SHP77 (cell line): ENCODE measurements around the gene DNM2.
"Not testable (repeated sequence)": the region's sequence is repeated elsewhere in the genome, so short reads cannot be mapped to it uniquely, and the experiment has no call there.

Experiments
- DNase-seq, 2 experiments: peaks; one replicate each; lab custom pipeline; 2025; lab: John Stamatoyannopoulos, UW

The DNM2 gene

DNA sequence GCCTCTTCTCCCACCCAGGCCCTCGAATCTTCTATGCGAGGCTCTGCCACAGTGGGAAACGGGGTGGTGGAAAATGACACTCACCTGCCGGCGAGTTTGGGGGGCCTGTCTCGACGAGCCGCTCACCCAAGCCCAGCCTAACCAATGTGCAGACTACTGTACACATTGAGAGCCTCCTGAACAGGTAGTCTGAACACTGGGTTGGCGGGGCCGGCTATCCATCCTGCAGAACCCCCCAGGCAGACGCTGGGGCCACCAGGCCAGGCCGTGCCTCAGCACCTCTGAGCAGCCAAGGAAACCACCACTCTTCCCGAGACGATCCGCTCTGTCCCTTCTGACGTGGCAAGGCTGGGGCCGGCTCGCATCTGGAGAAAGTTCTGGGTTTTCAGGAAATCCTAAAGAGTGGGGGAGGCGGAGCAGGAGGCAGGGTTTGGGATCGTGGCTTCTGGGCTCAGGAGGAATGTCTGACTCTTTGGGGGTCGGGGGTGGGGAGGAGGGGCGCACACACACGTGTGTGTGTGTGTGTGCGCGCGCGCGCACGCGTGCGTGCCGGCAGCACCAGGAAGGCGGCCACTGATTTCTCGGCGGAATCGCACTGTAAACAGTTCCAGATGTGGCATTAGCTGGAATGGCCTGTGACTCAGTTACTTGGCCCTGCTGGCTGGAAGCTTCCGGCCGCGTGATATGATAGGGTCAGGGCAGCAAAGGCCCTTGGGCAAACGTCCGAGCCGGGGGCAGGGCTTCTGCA lies 99.6 kb downstream of the DNM2 start:
- DNase-seq, result no peak

DNA sequence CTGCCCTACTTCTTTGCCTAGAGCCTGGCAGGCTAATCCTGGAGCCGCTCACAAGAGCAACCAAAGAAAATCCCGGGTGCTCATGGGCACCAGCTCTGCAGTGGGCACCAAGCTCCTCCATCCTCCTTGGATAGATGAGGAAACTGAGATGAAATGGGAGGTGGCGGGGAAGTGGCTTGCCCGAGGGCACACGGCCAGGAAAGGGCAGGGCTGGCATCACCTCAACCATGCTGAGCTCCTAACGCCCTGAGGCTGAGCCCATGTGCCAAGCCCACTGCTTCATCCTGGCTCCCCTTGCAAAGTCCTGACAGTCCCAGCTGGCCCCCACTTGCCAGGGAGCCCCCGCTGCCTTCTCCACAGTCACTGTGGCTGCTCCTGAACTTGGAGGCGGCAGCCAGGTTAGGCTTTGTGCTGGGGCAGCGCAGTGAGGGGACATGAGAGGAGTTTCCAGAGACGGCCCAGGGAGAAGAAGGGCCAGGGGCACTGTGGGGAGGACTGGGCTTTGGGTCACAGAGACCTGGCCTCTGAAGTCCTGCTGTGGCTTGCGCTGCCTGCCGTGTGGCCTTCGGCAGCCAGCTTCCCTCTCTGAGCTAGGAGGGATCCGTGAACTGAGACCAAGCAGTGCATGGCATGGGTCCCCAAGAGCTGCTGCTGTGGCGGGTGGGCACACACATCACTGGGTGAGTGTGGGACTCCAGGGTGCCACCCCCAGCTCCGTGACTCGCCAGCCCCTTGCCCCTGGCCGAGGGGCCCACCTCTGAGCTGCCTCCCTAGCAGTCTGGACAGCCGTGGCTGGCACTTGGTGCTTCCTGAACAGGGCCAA lies 100.6 kb downstream of the DNM2 start:
- DNase-seq, result no peak

DNA sequence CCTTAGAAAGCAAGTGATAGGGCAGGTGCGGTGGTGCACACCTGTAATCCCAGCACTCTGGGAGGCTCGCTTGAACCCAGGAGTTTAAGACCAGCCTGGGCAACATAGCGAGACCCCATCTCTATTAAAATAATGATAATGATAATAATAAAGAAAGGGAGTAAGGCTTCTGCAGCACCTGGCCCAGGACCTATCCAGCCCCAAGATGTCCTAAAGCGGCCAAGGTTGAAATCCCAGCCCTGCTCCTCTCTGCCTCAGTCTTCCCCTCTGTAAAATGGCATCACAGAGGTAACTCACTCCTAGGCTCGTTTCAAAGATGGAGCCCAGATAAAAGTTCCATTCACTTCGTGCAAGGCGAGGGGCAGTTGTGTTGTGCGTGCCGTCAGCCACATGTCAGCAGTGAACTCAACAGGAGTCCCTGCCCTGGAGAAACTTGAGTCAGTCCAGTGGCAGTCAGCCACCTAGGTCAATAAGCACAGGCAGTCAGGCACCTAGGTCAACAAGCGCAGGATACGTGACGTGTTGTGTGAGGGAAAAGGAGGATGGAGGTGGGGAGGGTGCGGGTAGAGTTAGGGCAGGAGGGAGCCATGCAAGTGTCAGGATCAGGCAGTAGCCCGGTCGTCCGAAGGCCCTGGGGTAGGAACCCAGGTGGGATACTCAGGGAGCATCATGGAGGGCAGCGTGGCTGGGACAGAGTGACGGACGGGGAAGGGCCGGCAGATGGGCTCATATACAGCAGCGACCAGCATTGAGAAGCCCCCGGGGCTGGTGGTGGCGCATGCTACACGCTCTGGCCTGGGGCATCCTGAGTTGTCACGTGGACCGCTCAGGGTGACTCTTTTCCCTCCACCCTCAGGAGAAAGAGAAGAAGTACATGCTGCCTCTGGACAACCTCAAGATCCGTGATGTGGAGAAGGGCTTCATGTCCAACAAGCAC lies 101.5 kb downstream of the DNM2 start:
- no peak for DNase-seq

DNA sequence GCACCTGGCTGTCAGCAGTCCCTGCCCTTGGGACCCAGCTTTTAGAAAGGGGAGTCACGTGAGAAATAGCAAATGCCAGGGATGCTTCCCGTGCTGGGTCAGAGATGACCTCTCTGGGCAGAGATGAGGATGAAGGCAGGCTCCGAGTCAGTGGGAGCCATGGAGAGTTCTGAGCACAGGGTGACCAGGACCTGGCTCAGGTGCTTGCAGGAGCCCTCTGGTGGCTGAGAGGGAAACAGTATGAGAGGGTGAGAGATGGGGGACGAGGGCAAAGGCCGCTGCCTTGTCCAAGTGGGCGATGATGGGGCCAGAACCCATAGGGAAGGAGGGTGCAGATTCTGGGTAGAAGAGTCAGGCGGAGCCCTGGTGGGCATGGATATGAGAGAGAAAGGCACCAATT lies 102.3 kb downstream of the DNM2 start:
- no peak for DNase-seq

DNA sequence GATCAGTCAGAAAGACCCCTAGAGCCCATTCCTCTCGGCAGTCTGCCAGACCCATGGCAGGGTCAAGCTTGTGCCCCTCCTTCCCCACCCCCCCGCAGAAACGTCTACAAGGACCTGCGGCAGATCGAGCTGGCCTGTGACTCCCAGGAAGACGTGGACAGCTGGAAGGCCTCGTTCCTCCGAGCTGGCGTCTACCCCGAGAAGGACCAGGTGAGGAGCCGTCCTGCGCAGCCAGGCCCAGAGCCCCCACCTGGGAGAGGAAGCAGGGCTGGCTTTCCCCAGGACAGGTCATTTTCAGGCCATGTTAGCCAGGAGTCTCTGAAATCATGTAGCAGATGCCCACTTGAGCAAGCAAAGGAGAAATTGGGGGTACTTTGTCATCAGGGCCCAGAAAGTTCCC lies 105.8 kb downstream of the DNM2 start:
- no peak for DNase-seq

DNA sequence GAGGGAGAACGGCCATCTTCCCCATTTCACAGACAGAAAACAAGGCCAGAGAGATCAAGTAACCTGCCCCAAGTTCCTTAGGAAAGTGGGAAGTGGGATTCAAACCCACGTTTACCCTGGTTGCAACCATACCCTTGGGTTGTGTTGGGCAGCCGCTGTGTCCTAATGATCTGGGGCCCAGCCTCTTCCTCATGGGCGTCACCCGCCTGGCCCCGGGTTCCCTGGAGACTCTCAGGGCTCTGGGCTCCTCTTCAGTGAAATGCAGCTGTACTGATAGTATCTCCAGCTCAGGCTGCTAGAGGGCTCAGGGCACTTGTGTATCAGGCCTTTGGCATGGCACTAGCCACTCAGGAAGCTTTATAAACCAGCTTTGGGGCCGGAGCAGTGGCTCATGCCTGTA lies 108.4 kb downstream of the DNM2 start:
- no peak for DNase-seq

DNA sequence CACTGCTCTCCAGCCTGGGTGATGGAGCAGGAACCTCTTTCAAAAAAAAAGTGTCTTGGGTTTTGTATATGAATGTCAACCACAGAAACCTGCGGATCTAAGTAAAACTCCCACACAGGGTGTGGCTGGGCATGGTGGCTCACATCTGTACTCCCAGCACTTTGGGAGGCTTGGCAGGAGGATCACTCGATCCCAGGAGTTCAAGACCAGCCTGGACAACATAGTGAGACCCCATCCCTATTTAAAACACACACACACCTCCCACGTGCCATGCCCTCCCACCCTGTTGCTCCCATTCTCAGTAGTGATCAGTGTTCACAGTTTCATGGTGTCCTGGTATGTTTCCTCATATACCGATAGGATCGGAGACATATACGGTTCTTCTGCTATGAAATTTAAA lies 109.0 kb downstream of the DNM2 start:
- DNase-seq, result no peak

DNA sequence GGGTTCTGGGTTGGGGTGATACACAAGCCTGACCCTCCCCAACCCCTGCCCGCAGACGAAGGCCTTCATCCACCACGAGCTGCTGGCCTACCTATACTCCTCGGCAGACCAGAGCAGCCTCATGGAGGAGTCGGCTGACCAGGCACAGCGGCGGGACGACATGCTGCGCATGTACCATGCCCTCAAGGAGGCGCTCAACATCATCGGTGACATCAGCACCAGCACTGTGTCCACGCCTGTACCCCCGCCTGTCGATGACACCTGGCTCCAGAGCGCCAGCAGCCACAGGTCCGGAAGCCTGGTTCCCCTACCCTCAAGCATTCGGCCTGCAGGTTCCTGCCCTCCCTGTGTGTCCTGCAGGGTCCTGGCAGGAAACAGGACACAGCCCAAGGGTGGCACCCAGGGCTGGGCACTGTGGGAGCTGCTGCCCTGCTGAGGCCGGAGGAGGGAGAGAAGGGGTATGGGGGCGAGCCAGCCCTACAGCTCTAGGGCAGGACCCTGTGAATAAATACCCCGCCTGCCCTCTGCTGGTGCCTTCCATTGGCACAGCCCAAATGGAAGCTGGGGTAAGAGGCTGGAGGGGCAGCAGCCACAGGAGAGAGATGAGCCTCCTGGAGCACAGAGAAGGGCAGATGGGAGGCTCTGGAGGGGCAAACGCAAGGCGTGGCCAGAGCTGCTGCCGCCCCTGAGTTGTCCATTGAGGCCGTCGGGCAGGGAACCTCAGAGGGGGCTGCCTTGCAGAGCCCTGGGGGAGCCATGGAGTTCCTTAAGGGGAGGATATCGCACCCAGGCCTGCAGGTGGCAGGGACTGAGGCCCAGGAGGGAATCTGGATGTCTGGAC lies 111.3 kb downstream of the DNM2 start:
- no peak for DNase-seq

DNA sequence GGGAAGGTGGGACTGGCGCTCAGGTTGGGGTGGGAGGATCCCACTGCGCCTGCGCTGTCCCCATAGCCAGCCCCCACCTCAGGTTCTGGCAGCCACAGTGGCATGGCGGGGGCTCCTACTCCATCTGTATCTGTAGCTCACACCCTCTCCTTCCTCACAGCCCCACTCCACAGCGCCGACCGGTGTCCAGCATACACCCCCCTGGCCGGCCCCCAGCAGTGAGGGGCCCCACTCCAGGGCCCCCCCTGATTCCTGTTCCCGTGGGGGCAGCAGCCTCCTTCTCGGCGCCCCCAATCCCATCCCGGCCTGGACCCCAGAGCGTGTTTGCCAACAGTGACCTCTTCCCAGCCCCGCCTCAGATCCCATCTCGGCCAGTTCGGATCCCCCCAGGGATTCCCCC lies 112.1 kb downstream of the DNM2 start:
- DNase-seq, result no peak

DNA sequence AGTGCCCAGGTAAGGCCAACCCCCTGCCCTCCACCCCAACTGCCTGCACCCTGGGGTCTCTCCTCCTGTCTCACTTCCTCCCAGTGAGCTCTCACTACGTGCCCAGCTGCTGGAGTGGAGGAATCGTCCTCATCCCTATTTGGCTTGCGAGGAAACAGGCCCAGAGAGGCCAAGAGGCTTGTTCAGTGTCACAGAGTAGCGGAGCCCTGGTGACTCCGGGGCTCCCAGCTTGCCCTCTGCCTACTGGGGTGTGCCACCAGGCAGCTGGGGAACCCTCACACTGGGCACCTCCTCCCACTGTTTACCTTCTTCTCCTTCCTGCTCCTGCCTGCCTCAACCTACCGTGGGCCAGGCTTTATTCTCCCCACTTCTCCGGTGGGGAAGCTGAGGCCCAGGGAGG lies 112.5 kb downstream of the DNM2 start:
- DNase-seq, result no peak

DNA sequence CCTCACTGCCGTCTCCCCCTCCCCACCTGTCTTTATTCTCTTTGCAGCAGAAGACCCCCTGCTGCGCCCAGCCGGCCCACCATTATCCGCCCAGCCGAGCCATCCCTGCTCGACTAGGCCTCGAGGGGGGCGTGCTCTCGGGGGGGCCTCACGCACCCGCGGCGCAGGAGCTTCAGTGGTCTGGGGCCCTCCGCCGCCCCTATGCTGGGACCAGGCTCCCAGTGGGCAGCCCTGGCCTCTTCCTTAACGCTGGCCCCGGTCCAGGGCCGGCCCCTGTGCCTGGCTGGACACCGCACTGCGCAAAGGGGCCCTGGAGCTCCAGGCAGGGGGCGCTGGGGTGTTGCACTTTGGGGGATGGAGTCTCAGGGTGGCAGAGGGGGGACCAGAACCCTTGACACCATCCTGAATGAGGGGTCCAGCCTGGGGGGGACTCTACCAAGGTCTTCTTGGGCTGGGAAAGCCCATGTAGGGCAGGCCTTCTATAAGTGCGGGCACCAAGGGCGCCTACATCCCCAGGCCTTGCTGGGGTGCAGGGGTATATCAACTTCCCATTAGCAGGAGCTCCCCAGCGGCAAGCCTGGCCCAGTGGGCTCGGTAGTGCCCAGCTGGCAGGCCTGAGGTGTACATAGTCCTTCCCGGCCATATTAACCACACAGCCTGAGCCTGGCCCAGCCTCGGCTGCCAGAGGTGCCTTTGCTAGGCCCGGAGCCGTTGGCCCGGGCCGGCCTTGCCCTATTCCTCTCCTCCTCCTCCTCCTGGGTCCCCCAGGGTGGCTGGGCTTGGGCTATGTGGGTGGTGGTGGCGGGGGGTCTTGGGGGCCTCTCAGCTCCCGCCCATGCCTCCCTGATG lies 113.3 kb downstream of the DNM2 start:
- no peak for DNase-seq

DNA sequence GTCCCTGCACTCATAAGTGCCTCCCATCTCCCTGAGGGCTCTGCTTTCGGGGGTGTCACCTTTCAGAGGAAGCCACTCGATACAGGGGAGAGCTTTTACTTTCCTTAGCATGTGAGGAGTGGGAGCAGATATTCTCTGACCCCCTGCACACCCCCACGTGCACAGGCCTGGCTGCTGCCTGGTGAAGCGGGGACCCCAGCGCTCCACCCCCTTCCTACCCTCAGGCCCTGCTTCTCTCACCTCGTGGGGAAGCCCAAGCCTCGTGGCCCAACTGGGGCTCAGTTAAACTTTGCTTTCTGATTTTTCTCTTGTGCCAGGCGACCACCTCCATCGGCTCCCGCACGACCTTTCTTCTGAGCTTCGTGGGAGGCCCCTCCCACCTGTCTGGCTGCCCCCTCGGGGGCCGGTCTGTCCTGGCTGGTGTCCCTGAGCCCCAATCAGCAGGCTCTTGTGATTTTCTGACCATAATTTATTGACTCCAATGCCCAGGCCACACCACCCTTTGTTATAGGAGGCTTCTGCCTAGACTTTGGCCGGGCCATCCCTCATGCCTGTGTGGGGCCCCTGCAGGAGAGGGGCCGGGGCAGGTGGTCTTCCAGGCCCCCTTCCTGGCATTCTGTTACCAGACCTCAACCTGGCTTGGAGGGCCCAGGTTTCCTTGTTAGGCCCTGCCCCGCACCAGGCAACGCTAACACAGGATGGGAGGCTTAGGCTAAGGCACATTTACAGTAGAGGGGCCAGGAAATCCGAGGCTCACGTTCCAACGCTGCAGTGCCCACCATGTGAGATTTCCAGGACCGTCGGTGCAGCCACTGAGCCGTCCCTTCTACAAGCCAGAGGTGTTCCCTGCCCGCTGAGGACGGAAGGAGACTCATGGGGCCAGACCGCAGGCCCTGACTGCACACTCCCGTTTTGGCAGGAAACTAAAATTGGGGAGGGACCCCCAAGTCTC lies 114.4 kb downstream of the DNM2 start:
- DNase-seq, result no peak

DNA sequence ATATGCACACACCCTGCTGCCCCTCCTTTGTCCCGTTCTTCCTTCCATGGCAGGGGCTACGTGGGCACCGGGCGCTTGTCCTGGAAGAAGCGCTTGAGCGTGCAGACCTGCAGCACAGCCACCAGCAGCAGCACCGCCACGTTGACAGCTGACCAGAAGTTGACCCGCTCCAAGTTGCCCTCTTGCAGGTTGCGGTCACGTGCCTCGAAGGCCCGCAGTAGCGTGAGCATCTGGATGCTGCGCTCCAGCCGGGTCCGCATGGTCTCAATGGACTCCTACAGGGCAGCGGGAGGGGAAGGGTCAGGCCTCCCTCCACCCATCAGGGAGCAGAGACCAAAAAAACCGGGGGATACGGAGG lies 115.0 kb downstream of the DNM2 start:
- no peak for DNase-seq

DNA sequence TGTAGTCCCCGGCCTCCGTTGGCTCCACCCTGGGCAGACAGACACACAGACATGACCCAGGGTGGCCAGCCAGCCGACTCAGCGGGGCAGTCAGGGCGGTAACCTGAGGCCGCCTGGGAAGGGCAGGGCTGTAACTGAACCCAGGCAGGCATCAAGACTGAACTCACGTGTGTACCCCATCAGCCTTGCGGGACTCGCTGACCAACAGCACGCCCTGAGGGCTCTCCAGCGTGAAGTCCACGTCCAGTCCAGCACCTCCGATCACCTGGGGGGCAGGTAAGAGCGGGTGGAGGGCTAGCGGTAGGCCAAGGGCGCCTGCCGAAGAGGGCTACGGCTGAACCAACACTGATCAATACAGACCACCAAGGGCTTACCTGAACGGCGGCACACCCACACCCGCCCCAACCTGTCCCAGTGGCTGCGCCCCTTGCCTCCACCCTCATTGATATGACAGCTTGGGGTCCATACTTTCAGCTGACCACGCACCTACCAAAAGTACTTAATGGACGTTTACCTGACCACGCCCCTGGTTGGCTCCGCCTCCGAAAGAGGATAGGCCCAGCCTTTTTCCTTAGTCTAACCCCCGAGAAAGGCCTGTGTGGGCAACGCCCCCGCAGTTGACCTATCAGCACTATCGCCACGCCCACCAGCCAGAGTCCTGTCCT lies 117.3 kb downstream of the DNM2 start:
- no peak for DNase-seq

DNA sequence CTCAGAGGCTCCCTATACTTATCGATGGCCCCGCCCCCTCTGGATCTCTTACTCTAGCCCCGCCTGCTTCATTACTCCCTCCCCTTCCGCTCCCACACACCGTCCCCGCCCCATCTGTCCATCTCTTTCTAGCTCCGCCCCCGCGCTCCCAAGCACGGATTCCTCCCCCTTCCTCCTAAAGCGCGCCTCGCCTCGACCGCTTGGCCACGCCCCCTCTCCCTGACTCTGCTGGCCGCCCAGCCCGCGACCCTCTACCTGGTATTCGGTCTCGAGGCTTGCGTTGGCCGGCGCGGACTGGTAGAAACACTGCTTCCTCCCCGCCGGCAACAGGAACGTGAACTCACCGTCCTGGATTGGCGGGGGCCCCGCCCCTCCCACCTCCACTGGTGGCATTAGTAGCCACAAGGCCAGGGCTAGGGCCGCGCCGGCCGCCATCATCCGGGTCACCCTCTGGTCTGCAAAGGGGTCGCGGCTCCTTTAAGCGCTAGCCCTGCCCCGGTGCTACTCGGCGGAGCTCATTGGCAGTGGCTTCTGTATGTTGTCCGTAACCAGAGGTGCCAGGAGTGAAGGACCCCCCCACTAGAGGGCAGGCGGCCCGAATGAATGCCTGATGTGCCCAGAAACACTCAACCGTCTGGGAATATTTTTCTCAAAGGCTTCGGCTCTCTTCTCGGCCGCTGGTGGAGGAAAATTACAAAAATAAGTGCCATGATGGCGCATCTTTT lies 118.0 kb downstream of the DNM2 start, which contains the start of gene TMED1:
Gene TMED1 (minus strand): TSS at position 459 of the 725 bp plus-strand sequence. CDS start 21 bp downstream, at position 438.
- DNase-seq, result peak; percentile 99 to 100

DNA sequence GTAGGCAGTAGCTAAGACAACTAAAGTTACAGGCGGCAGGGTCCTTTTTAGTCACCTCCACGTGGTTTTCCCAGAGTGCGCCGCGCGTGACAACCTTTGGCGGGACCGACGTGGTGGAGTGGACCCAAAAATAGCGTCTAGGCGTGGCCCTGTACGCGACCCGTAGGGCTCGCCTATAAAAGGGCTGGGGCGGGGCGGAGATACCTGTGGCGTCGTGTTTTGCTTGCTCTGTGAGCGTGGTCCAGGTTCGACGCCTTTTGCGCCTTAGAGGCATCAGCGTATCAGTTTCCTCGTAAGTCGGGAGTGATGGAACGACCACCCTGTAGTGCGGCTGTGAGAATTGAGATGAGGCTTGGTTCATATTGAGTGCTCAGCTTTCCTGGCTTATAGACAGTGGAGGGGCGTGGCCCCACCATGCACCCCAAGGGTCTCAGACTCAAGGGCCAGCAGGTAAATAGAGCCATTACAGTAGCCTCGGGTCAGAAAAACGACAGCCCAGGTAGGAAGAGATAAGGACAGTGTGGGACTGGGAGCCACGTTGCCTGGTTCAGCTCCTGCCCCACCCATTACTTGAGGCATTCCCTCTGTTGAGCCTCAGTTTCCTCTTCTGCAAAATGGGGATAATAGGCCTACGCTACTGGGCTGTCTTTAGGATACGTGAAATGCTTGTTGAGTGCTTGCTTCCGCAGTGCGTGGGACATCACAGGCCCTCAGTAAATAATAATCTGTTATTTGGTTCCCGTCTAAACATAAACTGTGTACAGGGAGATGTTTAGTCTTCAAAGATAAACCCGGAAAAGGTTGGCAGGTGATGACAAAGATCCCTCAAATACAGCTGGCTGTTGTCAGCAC lies 118.8 kb downstream of the DNM2 start:
- DNase-seq, result peak; percentile 83 to 88

DNA sequence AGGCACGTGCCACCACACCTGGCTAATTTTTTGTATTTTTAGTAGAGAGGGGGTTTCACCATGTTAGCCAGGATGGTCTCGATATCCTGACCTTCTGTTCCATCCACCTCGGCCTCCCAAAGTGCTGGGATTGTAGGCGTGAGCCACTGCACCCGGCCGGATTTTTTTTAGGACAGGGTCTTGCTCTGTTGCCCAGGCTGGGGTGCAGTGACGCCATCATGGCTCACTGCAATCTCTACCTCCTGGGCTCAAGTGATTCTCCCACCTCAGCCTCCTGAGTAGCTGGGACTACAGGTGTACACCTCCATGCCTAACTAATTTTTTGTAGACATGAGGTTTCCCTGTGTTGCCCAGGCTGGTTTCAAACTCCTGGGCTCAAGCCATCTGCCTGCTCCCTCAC lies 119.8 kb downstream of the DNM2 start:
- DNase-seq, result not testable (repeated sequence)
